Ecto neural progenitor cell (in vitro differentiated cells): Measurements from ENCODE around the gene INSR.
A peak's percentile ranks its signal among the peaks of the same experiment; 100 is the strongest.

Source experiments
- DNase-seq: peaks from one replicate; pipeline ENCODE4 v3.0.0-alpha.2; 2018; ENCODE audit warnings: low spot score

INSR gene

GRCh38 chr19:7295912-7296536, 1.8 kb upstream of the INSR start:
- DNase-seq, result no peak

- peak; percentile 70 for DNase-seq
Observed at GRCh38 chr19:7294558-7295212, 471 bp upstream of the INSR start.

- DNase-seq, result peak; percentile 57
Observed at GRCh38 chr19:7292950-7293761, 1.1 kb downstream of the INSR start.

- no peak for DNase-seq
Observed at GRCh38 chr19:7292352-7292949, 1.8 kb downstream of the INSR start.

GRCh38 chr19:7288977-7289376, 5.2 kb downstream of the INSR start:
- no peak for DNase-seq

GRCh38 chr19:7288131-7288530, 6.1 kb downstream of the INSR start:
- DNase-seq, result no peak

GRCh38 chr19:7287722-7288121, 6.5 kb downstream of the INSR start:
- no peak for DNase-seq

- DNase-seq, result no peak
Observed at GRCh38 chr19:7280940-7281666, 13.1 kb downstream of the INSR start.

- DNase-seq, result no peak
Observed at GRCh38 chr19:7272856-7273578, 21.2 kb downstream of the INSR start.

- no peak for DNase-seq
Observed at GRCh38 chr19:7268705-7269098, 25.5 kb downstream of the INSR start.

GRCh38 chr19:7267792-7268704, 26.2 kb downstream of the INSR start:
- no peak for DNase-seq

GRCh38 chr19:7266832-7267231, 27.4 kb downstream of the INSR start:
- no peak for DNase-seq

- no peak for DNase-seq
Observed at GRCh38 chr19:7265963-7266362, 28.3 kb downstream of the INSR start.

GRCh38 chr19:7264858-7265257, 29.4 kb downstream of the INSR start:
- no peak for DNase-seq

- DNase-seq, result no peak
Observed at GRCh38 chr19:7263521-7263920, 30.7 kb downstream of the INSR start.

GRCh38 chr19:7263066-7263465, 31.1 kb downstream of the INSR start:
- no peak for DNase-seq

GRCh38 chr19:7262470-7262869, 31.7 kb downstream of the INSR start:
- DNase-seq, result no peak

- no peak for DNase-seq
Observed at GRCh38 chr19:7260161-7260560, 34.1 kb downstream of the INSR start.

GRCh38 chr19:7258840-7259395, 35.3 kb downstream of the INSR start:
- DNase-seq, result no peak
